BE2C (cell line): Measurements from ENCODE around the gene PIKFYVE. TPM values are rescaled to one million over a fixed set of nuclear protein-coding genes. Genes with fewer than 3 reads are reported as not detected.
"Not testable (repeated sequence)": the region's sequence is repeated elsewhere in the genome, so short reads cannot be mapped to it uniquely, and the experiment has no call there.

Source experiments
- DNase-seq: peaks from one replicate; pipeline ENCODE4 v3.0.0-alpha.2; 2020
- H3K27me3 ChIP-seq: fragments of 250-450 bp; sonication (Bioruptor Pico); 2 replicates; pipeline ENCODE4 v1.5.1; 2020; ENCODE audit warnings: mild to moderate bottlenecking
- H3K36me3 ChIP-seq: fragments of 250-450 bp; sonication (Bioruptor Pico); 2 replicates; pipeline ENCODE4 v1.5.1; 2020; ENCODE audit warnings: mild to moderate bottlenecking
- H3K4me1 ChIP-seq: fragments of 250-450 bp; sonication (Bioruptor Pico); 2 replicates; pipeline ENCODE4 v1.5.1; 2020
- H3K4me3 ChIP-seq: 2 replicates; pipeline ENCODE4 v1.5.1; 2011; ENCODE audit warnings: low read depth, low read length
- H3K9me3 ChIP-seq: fragments of 250-450 bp; sonication (Bioruptor Pico); 2 replicates; pipeline ENCODE4 v1.5.1; 2020
- polyA plus RNA-seq: library from polyadenylated mRNA; unstranded; fragments of >200 nt; gene quantifications from one replicate; pipeline ENCODE4 v1.2.1, GENCODE V29; 2012; ENCODE audit warnings: low read depth, missing spikeins; ENCODE audit not compliant: insufficient read length, insufficient read depth
- TF ChIP-seq, protein P1 (sequence below): IDR thresholded peaks from 2 replicates; pipeline ENCODE4 v1.5.1; 2012; ENCODE audit warnings: mild to moderate bottlenecking, low read depth, low read length

Gene PIKFYVE, protein sequence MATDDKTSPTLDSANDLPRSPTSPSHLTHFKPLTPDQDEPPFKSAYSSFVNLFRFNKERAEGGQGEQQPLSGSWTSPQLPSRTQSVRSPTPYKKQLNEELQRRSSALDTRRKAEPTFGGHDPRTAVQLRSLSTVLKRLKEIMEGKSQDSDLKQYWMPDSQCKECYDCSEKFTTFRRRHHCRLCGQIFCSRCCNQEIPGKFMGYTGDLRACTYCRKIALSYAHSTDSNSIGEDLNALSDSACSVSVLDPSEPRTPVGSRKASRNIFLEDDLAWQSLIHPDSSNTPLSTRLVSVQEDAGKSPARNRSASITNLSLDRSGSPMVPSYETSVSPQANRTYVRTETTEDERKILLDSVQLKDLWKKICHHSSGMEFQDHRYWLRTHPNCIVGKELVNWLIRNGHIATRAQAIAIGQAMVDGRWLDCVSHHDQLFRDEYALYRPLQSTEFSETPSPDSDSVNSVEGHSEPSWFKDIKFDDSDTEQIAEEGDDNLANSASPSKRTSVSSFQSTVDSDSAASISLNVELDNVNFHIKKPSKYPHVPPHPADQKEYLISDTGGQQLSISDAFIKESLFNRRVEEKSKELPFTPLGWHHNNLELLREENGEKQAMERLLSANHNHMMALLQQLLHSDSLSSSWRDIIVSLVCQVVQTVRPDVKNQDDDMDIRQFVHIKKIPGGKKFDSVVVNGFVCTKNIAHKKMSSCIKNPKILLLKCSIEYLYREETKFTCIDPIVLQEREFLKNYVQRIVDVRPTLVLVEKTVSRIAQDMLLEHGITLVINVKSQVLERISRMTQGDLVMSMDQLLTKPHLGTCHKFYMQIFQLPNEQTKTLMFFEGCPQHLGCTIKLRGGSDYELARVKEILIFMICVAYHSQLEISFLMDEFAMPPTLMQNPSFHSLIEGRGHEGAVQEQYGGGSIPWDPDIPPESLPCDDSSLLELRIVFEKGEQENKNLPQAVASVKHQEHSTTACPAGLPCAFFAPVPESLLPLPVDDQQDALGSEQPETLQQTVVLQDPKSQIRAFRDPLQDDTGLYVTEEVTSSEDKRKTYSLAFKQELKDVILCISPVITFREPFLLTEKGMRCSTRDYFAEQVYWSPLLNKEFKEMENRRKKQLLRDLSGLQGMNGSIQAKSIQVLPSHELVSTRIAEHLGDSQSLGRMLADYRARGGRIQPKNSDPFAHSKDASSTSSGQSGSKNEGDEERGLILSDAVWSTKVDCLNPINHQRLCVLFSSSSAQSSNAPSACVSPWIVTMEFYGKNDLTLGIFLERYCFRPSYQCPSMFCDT (N-terminal part only)
- 11.9 TPM for polyA plus RNA-seq

GRCh38 chr2:208265801-208266552 is at the start of gene PIKFYVE:
TSS of gene PIKFYVE (plus strand) at chr2:208266255. CDS start at chr2:208271520, 5,265 bp downstream.
- no peaks in the 10 kb centered on the region for H3K9me3 ChIP-seq
- H3K27me3 ChIP-seq, result no peaks in the 10 kb centered on the region
- DNase-seq, result peak; percentile 96
- peak within 1 kb of the TSS; percentile 97 for H3K4me3 ChIP-seq
- H3K36me3 ChIP-seq, result no peaks in the 10 kb centered on the region
- TF ChIP-seq, protein P1, sequence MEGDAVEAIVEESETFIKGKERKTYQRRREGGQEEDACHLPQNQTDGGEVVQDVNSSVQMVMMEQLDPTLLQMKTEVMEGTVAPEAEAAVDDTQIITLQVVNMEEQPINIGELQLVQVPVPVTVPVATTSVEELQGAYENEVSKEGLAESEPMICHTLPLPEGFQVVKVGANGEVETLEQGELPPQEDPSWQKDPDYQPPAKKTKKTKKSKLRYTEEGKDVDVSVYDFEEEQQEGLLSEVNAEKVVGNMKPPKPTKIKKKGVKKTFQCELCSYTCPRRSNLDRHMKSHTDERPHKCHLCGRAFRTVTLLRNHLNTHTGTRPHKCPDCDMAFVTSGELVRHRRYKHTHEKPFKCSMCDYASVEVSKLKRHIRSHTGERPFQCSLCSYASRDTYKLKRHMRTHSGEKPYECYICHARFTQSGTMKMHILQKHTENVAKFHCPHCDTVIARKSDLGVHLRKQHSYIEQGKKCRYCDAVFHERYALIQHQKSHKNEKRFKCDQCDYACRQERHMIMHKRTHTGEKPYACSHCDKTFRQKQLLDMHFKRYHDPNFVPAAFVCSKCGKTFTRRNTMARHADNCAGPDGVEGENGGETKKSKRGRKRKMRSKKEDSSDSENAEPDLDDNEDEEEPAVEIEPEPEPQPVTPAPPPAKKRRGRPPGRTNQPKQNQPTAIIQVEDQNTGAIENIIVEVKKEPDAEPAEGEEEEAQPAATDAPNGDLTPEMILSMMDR, result no peak
- H3K4me1 ChIP-seq, result no peaks in the 10 kb centered on the region

DNA sequence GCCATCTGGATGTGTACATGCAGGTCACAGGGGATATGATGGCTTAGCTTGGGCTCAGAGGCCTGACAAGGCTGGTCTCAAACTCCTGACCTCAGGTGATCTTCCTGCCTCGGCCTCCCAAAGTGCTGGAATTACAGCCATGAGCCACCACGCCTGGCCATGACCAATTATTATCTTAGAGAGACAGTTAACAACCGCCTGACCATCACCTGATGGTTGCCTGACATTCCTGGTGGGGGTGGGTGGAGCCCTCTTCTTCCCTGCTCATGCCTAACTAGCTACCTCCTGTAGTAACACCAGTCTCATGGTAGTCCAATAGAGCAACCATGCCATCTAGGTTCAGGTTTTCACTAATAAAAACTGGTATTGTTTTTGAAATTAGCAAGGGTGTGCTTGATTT is 44.2 kb upstream of the PIKFYVE start:
- not testable (repeated sequence) for H3K4me1 ChIP-seq, DNase-seq, H3K4me3 ChIP-seq, H3K27me3 ChIP-seq, H3K36me3 ChIP-seq, H3K9me3 ChIP-seq

GRCh38 chr2:208222351-208222750 is 43.7 kb upstream of the PIKFYVE start:
- no peak for DNase-seq
- TF ChIP-seq, protein P1, result no peak
- Histone ChIP-seq H3K27me3 (no peaks in the 10 kb centered on the region), H3K9me3 (no peaks in the 10 kb centered on the region), H3K36me3 (no peaks in the 10 kb centered on the region), H3K4me1 (no peaks in the 10 kb centered on the region), H3K4me3 (no peak overlapping the region)

GRCh38 chr2:208224802-208225201 is 41.3 kb upstream of the PIKFYVE start:
- Histone ChIP-seq H3K4me3 (no peak overlapping the region), H3K27me3 (no peaks in the 10 kb centered on the region), H3K9me3 (no peaks in the 10 kb centered on the region), H3K36me3 (no peaks in the 10 kb centered on the region), H3K4me1 (no peaks in the 10 kb centered on the region)
- TF ChIP-seq, protein P1, result no peak
- no peak for DNase-seq

- DNase-seq, result no peak
- H3K4me3 ChIP-seq, result no peak overlapping the region
- TF ChIP-seq, protein P1, result no peak
- no peaks in the 10 kb centered on the region for H3K4me1 ChIP-seq
- no peaks in the 10 kb centered on the region for H3K9me3 ChIP-seq
- no peaks in the 10 kb centered on the region for H3K27me3 ChIP-seq
- H3K36me3 ChIP-seq, result no peaks in the 10 kb centered on the region
These were observed 38.3 kb upstream of the PIKFYVE start for GRCh38 chr2:208227581-208228232.
